GM12801 (cell line): ENCODE results near the gene GUK1.

Source experiments
- TF ChIP-seq, protein P1 (sequence below): IDR thresholded peaks from one replicate; pipeline ENCODE4 v1.5.1; 2011; ENCODE audit warnings: control low read depth; ENCODE audit not compliant: insufficient read length; ENCODE audit errors: extremely low read depth

GUK1 gene

GRCh38 chr1:228101614-228101993 lies 38.5 kb upstream of the GUK1 start:
- TF ChIP-seq, protein P1, sequence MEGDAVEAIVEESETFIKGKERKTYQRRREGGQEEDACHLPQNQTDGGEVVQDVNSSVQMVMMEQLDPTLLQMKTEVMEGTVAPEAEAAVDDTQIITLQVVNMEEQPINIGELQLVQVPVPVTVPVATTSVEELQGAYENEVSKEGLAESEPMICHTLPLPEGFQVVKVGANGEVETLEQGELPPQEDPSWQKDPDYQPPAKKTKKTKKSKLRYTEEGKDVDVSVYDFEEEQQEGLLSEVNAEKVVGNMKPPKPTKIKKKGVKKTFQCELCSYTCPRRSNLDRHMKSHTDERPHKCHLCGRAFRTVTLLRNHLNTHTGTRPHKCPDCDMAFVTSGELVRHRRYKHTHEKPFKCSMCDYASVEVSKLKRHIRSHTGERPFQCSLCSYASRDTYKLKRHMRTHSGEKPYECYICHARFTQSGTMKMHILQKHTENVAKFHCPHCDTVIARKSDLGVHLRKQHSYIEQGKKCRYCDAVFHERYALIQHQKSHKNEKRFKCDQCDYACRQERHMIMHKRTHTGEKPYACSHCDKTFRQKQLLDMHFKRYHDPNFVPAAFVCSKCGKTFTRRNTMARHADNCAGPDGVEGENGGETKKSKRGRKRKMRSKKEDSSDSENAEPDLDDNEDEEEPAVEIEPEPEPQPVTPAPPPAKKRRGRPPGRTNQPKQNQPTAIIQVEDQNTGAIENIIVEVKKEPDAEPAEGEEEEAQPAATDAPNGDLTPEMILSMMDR = no peak

DNA sequence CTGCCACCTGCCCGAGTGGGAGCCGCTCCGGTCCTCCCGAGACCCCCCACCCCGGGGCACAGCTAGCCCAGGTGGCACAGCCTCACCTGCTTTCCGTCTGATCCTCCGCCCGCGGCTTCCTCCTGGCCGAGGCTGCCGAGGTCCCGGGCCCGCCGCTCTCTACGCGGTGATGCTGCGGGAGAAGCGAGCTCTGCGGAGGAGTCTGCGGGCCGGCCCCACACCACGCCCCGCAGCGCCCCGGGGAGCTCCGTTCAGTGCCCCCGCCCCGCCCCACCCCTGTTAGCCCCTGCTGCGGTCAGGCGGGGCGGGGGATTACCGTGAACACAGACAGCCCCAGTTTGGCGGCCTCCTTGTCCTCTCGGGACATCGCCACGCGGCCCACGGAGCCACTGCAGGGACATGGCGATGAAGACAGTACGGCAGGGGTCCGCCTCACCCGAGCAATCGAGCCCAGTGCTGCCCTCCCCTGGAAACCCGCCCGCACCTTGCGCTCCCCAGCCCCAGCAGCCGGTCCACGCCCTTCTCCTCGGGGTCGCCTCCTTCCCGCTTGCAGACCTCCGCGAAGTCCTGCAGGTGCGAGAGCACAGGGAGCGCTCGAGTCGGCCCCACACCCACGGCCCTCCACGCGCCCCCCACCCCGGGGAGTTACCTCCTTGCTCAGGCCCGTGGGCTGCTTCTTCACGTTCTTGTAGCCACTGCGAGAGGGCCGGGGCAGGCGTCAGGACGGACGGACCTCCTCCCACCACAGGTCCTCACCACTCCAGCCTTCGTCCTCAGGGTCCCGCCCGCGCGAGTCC lies 37.9 kb upstream of the GUK1 start:
- TF ChIP-seq, protein P1 = no peak

DNA sequence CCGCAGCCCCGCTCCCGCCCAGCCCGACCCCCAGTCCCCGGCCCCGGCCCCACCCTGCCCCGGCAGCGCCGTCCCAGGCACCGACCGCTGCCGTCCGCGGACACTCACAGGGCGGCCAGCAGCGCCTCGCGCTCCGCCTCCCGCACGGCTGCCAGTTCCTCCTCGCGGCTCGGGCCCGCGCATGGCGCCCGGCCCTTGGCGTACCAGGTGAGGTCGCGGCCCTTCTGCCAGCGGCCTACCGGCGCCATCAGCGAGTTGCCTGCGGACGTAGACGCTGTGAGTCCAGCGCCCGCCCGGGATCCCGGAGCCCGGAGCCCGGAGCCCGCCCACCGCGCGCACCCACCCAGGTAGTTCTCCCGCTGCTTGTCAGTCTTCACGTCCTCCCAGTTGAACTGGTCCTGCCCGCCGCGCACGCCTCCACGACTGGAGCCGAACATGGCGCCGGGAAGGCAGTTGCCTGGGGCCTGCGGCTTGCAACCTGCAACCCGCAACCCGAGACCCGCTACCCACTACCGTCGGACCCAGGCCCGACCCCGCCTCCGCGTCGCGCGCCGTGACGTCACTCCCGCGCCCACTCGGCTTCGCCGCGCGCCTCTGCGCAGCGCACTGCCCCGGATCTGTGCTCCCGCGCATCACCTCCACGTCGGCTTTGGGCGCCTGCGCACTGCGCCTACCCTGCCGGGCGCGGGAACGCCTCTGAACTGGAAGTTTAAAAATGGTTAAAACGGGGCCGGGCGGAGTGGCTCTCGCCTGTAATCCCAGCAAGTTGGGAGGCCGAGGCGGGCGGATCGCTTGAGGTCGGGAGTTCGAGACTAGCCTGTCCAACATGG lies 37.1 kb upstream of the GUK1 start, which contains the start of gene C1orf35:
Gene C1orf35, minus strand, starts transcription at position 535 of the 830 bp plus-strand sequence. Its CDS starts 98 bp downstream, at position 437.
- TF ChIP-seq, protein P1 = no peak

GRCh38 chr1:228104526-228105269 lies 35.4 kb upstream of the GUK1 start:
- TF ChIP-seq, protein P1 = no peak

GRCh38 chr1:228105270-228105995 lies 34.6 kb upstream of the GUK1 start:
- TF ChIP-seq, protein P1 = no peak

DNA sequence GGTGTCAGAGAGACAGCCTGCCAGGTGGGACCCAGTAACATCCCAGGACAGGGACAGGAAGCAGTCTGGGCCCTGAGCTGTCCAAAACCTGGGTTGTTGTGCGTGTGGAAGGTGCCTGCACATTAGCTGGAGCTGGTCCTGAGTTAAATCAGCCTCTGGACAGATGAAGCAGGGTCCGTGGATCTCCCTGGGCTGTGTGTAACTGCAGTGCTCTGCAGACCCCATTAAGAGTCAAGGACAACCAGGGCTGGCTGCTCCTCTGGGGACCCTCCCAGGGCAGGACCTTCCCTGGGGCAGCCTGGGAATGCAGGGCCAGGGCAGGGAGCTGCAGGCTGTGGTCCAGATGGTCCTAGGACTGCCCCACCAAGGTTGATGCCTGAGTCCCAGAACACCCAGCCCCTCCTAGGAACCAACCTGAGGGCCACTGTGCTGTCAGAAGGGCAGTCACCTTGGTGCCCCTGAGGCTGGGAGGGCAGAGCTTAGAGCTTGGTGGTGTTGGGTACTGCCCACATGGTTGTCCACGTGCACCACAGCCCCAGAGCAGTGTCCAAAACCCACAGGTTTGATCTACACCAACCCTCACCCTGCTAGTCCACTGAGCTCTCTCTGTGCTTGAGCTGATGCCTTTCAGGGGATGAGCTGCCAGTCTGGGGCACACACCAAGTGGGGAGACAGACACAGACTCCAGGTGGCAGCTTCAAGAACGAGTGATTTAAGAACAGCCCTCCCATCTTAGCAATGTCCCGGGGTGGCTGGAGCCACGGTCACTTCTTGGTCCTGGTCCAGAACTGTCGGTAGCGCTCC lies 33.9 kb upstream of the GUK1 start:
- TF ChIP-seq, protein P1 = no peak
